Mucosa of descending colon (tissue), 3 donors: Measurements from ENCODE around the gene ZNF425. TPM values are rescaled to one million over a fixed set of nuclear protein-coding genes. Genes with fewer than 3 reads are reported as not detected.

ENCODE experiments used
- ATAC-seq: fragments of 200-7000 bp; cut with Tn5 transposase; one replicate; pipeline ENCODE4 v1.9.1; 2020; ENCODE audit warnings: mild to moderate bottlenecking, moderate library complexity
- DNase-seq, 3 donors: peaks; one replicate each; pipeline ENCODE4 v3.0.0-alpha.2; 2020
- H3K36me3 ChIP-seq: fragments of 200-600 bp; one replicate; pipeline ENCODE4 v1.8.0; 2021; ENCODE audit warnings: low read depth, mild to moderate bottlenecking
- H3K4me1 ChIP-seq: fragments of 200-600 bp; one replicate; pipeline ENCODE4 v1.8.0; 2021; ENCODE audit warnings: low read depth, mild to moderate bottlenecking
- H3K4me3 ChIP-seq: fragments of 200-600 bp; one replicate; pipeline ENCODE4 v1.8.0; 2021; ENCODE audit warnings: mild to moderate bottlenecking
- H3K9me3 ChIP-seq: fragments of 200-600 bp; one replicate; pipeline ENCODE4 v1.8.0; 2021; ENCODE audit warnings: mild to moderate bottlenecking
- intact Hi-C, 2 donors: fragments of 100-400 bp; cut with DNase I in 1 of 2; cut with micrococcal nuclease in 1 of 2; formaldehyde crosslinking; loops; one replicate each; pipeline versions ENCODE4 v1.11.0 to v1.11.1; 2022; cut with DNase I, micrococcal nuclease
- total RNA-seq, 3 donors: library from RNA; stranded (reverse); fragmentation: NEBNext Ultra II Directional in 2 of 3; extraction: Animal tissue kit (Norgen Biotek cat#: 25700) in 2 of 3; gene quantifications; one replicate each; pipeline versions ENCODE4 v1.2.1 to v1.2.4, GENCODE V29; 2021 to 2023
- TF ChIP-seq, protein P1 (sequence below): fragments of 200-600 bp; IDR thresholded peaks from one replicate; pipeline ENCODE4 v1.8.0; 2022; ENCODE audit warnings: antibody characterized with exemption, mild to moderate bottlenecking
- donor health status: DM: no; HTN: no; CAD: no; lungs with moderate emphysema.
- donor health status: DM: no; HTN: no; CAD: no.
- donor health status: DM: no; HTN: yes; CAD: no.

ZNF425 gene
- total RNA-seq, 3 donors from 2014 or later: 1.3 to 4.2 (median 1.4) TPM

DNA sequence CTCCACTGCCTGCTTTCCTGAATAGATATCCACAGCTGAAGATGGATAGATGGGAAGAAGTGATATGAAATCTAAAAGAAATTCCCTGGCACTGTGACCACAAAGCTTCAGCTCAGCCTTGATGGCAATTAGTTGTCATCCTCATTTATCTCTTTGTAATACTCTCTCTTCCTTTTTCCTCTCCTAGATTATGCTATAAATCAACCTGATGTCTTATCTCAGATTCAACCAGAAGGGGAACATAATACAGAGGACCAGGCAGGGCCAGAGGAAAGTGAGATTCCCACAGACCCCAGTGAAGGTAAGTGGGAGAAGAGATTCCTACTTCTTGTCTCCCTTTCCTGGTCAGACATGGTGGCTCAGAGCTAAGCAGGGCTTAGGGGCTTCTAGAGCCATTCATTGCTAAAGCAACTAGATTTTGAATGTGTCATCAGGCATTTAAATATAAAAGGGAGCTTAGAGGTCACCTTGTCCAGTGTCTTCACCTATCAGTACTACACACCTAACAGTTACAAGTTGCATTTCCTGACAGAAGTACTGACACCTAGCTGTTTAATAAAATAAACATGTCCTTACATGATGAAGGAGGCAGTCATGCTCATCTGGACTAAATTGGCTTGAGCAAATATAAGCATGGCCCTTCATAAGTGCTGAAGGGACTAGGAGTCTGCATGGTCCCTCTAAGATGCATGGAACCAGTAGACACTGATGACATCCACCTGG lies 40.7 kb upstream of the ZNF425 start:
- intact Hi-C loops: no loop called here
- ATAC-seq (no peak), DNase-seq (no peak)
- Histone ChIP-seq H3K36me3 (peaks cover 12% of the 10 kb centered on the region), H3K4me3 (no peak overlapping the region), H3K9me3 (no peaks in the 10 kb centered on the region), H3K4me1 (no peaks in the 10 kb centered on the region)
- TF ChIP-seq, protein P1, sequence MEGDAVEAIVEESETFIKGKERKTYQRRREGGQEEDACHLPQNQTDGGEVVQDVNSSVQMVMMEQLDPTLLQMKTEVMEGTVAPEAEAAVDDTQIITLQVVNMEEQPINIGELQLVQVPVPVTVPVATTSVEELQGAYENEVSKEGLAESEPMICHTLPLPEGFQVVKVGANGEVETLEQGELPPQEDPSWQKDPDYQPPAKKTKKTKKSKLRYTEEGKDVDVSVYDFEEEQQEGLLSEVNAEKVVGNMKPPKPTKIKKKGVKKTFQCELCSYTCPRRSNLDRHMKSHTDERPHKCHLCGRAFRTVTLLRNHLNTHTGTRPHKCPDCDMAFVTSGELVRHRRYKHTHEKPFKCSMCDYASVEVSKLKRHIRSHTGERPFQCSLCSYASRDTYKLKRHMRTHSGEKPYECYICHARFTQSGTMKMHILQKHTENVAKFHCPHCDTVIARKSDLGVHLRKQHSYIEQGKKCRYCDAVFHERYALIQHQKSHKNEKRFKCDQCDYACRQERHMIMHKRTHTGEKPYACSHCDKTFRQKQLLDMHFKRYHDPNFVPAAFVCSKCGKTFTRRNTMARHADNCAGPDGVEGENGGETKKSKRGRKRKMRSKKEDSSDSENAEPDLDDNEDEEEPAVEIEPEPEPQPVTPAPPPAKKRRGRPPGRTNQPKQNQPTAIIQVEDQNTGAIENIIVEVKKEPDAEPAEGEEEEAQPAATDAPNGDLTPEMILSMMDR: no peak

GRCh38 chr7:149166142-149166541 lies 40.0 kb upstream of the ZNF425 start:
- no peak overlapping the region for H3K4me3 ChIP-seq
- DNase-seq (no peak), ATAC-seq (no peak)
- TF ChIP-seq, protein P1: no peak
- no peaks in the 10 kb centered on the region for H3K9me3 ChIP-seq
- peaks cover 12% of the 10 kb centered on the region for H3K36me3 ChIP-seq
- intact Hi-C loops: no loop called here
- no peaks in the 10 kb centered on the region for H3K4me1 ChIP-seq

GRCh38 chr7:149161241-149161848 lies 35.2 kb upstream of the ZNF425 start:
- Histone ChIP-seq H3K36me3 (no peaks in the 10 kb centered on the region), H3K4me1 (no peaks in the 10 kb centered on the region), H3K9me3 (no peaks in the 10 kb centered on the region), H3K4me3 (no peak overlapping the region)
- ATAC-seq (no peak), DNase-seq (no peak)
- TF ChIP-seq, protein P1: no peak
- intact Hi-C loops: no loop called here

GRCh38 chr7:149156898-149157297 lies 30.8 kb upstream of the ZNF425 start:
- H3K9me3 ChIP-seq: no peaks in the 10 kb centered on the region
- no peak overlapping the region for H3K4me3 ChIP-seq
- no peak for DNase-seq
- no peaks in the 10 kb centered on the region for H3K36me3 ChIP-seq
- no peak for ATAC-seq
- H3K4me1 ChIP-seq: no peaks in the 10 kb centered on the region
- TF ChIP-seq, protein P1: no peak
- intact Hi-C loops: no loop called here

DNA sequence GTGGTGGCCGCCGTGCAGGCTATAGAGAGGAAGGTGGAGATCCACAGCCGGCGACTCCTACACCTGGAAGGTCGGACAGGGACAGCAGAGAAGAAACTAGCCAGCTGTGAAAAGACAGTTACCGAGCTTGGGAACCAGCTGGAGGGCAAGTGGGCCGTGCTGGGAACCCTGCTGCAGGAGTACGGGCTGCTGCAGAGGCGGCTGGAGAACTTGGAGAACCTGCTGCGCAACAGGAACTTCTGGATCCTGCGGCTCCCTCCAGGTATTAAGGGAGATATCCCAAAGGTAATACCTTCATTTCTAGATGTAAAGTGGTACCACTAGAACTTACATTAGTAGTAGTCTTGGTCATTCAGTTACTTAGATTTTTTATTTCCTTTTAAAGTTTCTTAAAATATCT lies 27.9 kb upstream of the ZNF425 start:
- Histone ChIP-seq H3K9me3 (no peaks in the 10 kb centered on the region), H3K36me3 (no peaks in the 10 kb centered on the region), H3K4me1 (peaks cover 2% of the 10 kb centered on the region), H3K4me3 (no peak overlapping the region)
- no peak for DNase-seq
- intact Hi-C loops: no loop called here
- no peak for ATAC-seq
- TF ChIP-seq, protein P1: no peak
